Measurements from ENCODE around the gene RAB11FIP4.

- no peak for TF ChIP-seq CTCF (CRISPR knock-in tag; IDR thresholded peaks at IDR 0.05)
- no peak for TF ChIP-seq MAZ (IDR thresholded peaks at IDR 0.05; ENCODE audit: borderline replicate concordance, low read depth, low read length)
- TF ChIP-seq MAZ (CRISPR knock-in tag; IDR thresholded peaks at IDR 0.05; ENCODE audit: low read depth), result peak; percentile 70
- no peak for TF ChIP-seq LRRFIP1 (CRISPR knock-in tag; conservative IDR thresholded peaks at IDR 0.05)
- TF ChIP-seq ZNF644 (CRISPR knock-in tag; IDR thresholded peaks at IDR 0.05; ENCODE audit: low read depth), result peak; percentile 37; the same call in 1 of the 2 replicates
- peak in 1 of 2 experiments; percentile 92; a peak in 2 of 4 replicates for TF ChIP-seq ATF4 (CRISPR knock-in tag; IDR thresholded peaks at IDR 0.05)
- TF ChIP-seq SIN3A (IDR thresholded peaks at IDR 0.05; ENCODE audit: borderline replicate concordance, low read depth, low read length), result peak; percentile 67; the same call in 1 of the 2 replicates
- TF ChIP-seq ETV5 (CRISPR knock-in tag; IDR thresholded peaks at IDR 0.05; ENCODE audit: borderline replicate concordance), result peak; percentile 79
- peak; percentile 74; the same call in 1 of the 2 replicates for TF ChIP-seq ZNF709 (CRISPR knock-in tag; IDR thresholded peaks at IDR 0.05)
- TF ChIP-seq POLR2AphosphoS2 (IDR thresholded peaks at IDR 0.05; ENCODE audit: low read depth, low read length), result no peak
- no peak for TF ChIP-seq ZNF720 (CRISPR knock-in tag; IDR thresholded peaks at IDR 0.05)
Measured at GRCh38 chr17:31475378-31476162, 84.1 kb downstream of the RAB11FIP4 start.

Data from HepG2 (cell line).